Measurements from ENCODE around the gene GPRC5D. TPM values are rescaled to one million over a fixed set of nuclear protein-coding genes. Genes with fewer than 3 reads are reported as not detected.

Gene GPRC5D
- total and polyA plus RNA-seq, 9 of the 15 experiments (the other 6 are each of a cell fraction or from before 2014, with no cell fraction given) = 1.0 to 1.1 TPM; not detected in 7

GRCh38 chr12:12929696-12930095, 22.3 kb downstream of the GPRC5D start:
- BruUV-seq (replicated peaks) = no TSS peak
- intact Hi-C loops (cut with micrococcal nuclease) (no loop called here), in situ Hi-C loops (cut with MboI) (no loop called here)
- Histone ChIP-seq H3K27ac (ENCODE audit: extremely low read depth, low read depth, low read length) (no peak overlapping the region), H3K27me3 (ENCODE audit: control insufficient read depth in 2 of 2, insufficient read depth in 2 of 2, low read length in 2 of 2) (no peaks in the 10 kb centered on the region), H3K4me3 (no peak overlapping the region), H3K9me3 (replicated peaks; ENCODE audit: control insufficient read depth, insufficient read depth, low read depth, low read length) (no peaks in the 10 kb centered on the region; the same call in 1 of the 2 replicates), H3K79me2 (ENCODE audit: control insufficient read depth, insufficient read depth, low read length) (peaks cover 10% of the 10 kb centered on the region), H4K20me1 (replicated peaks; ENCODE audit: control insufficient read depth, insufficient read depth, low read length) (no peaks in the 10 kb centered on the region), H2AFZ (ENCODE audit: low read depth, low read length) (no peak overlapping the region), H3K9ac (ENCODE audit: insufficient read depth in 1 of 2, low read depth in 2 of 2, low read length in 2 of 2) (no peak overlapping the region), H3K4me2 (ENCODE audit: insufficient read depth, low read length) (no peak overlapping the region), H3K4me1 (replicated peaks in 1 of 2; ENCODE audit: control insufficient read depth in 2 of 2, insufficient read depth in 2 of 2, low read length in 2 of 2) (peaks cover 0 to 6% of the 10 kb centered on the region in 2 experiments; a peak in 3 of 5 replicates), H3K36me3 (ENCODE audit: control insufficient read depth, insufficient read depth, low read length) (peaks cover 12% of the 10 kb centered on the region; the same call in 1 of the 3 replicates), H3K9me1 (ENCODE audit: control insufficient read depth, insufficient read depth, low read length) (no peaks in the 10 kb centered on the region)
- WGBS (ENCODE audit: insufficient coverage, low coverage, missing lambda C conversion rate) = 81% methylated on average over 6 of the region's 6 CpGs
- ATAC-seq (no peak), FAIRE-seq (no peak), DNase-seq (ENCODE audit: extremely low read depth in 1 of 4, low spot score in 3 of 4) (no peak)
- ChIA-PET POLR2A (no interaction called here), CTCF (ENCODE audit: low intra/inter-chr PET ratio) (no interaction called here)
- TF ChIP-seq COPS2 (conservative IDR thresholded peaks at IDR 0.05) = no peak
- no peak for TF ChIP-seq LEF1 (IDR thresholded peaks at IDR 0.05)
- no peak for TF ChIP-seq ZNF655 (CRISPR knock-in tag; IDR thresholded peaks at IDR 0.05)
- no peak for TF ChIP-seq ZNF609 (CRISPR knock-in tag; IDR thresholded peaks at IDR 0.05; ENCODE audit: borderline replicate concordance)
- no peak for TF ChIP-seq SIN3B (IDR thresholded peaks at IDR 0.05; ENCODE audit: low read depth)
- no peak for TF ChIP-seq MNT (conservative IDR thresholded peaks at IDR 0.05)
- no peak for TF ChIP-seq TEAD1 (CRISPR knock-in tag; IDR thresholded peaks at IDR 0.05)
- no peak for TF ChIP-seq DNMT1 (IDR thresholded peaks at IDR 0.05)
- TF ChIP-seq GATAD2A (IDR thresholded peaks at IDR 0.05) = no peak
- no peak for TF ChIP-seq PHTF2 (CRISPR knock-in tag; IDR thresholded peaks at IDR 0.05)
- TF ChIP-seq THRB (CRISPR knock-in tag; conservative IDR thresholded peaks at IDR 0.05) = no peak
- no peak for TF ChIP-seq CAMTA2 (CRISPR knock-in tag; conservative IDR thresholded peaks at IDR 0.05)
- no peak for TF ChIP-seq MAFK (IDR thresholded peaks at IDR 0.05; ENCODE audit: low read length)
- TF ChIP-seq EP300 (IDR thresholded peaks at IDR 0.05; ENCODE audit: low read length) = no peak
- no peak for TF ChIP-seq TEAD4 (IDR thresholded peaks at IDR 0.05; ENCODE audit: low read length)
- no peak for TF ChIP-seq TEAD4 (CRISPR knock-in tag; IDR thresholded peaks at IDR 0.05; ENCODE audit: borderline replicate concordance)
